ENCODE results near the gene RPL18A. TPM values are rescaled to one million over a fixed set of nuclear protein-coding genes. Genes with fewer than 3 reads are reported as not detected.

RPL18A gene
- total and polyA plus RNA-seq, 2 donors (not counting 1 experiment from before 2014, with no cell fraction given): 3,228 to 3,761 TPM

GRCh38 chr19:17821190-17821589, 38.5 kb upstream of the RPL18A start, which contains the start of gene INSL3:
Gene INSL3 (minus strand): TSS chr19:17821519. CDS start chr19:17821506, 13 bp downstream.
- H3K9me3 Mint-ChIP-seq (ENCODE audit: insufficient read depth): no peaks in the 10 kb centered on the region
- intact Hi-C loops (cut with micrococcal nuclease): no loop called here
- H3K79me2 ChIP-seq (ENCODE audit: control insufficient read depth, insufficient read depth, low read length): no peaks in the 10 kb centered on the region
- no peak for TF ChIP-seq CTCF (IDR thresholded peaks at IDR 0.05)
- no peak for TF ChIP-seq EZH2 (IDR thresholded peaks at IDR 0.05; ENCODE audit: borderline replicate concordance, insufficient read depth, low read depth, low read length, poor library complexity, severe bottlenecking)
- H2AFZ ChIP-seq (ENCODE audit: insufficient read depth, low read depth, low read length, poor library complexity, severe bottlenecking): no peak within 1 kb of the TSS
- WGBS (ENCODE audit: insufficient coverage): 84% methylated on average over 34 of the region's 34 CpGs
- ChIA-PET CTCF (no interaction called here), POLR2A (interaction anchor here (1.1 kb wide), 1 partner anchor 38 kb away, joined by 3 read pairs; the partner anchor contains the start of gene RPL18A)
- H3K4me2 ChIP-seq (replicated peaks; ENCODE audit: low read depth, low read length, poor library complexity, severe bottlenecking): no peak within 1 kb of the TSS
- ATAC-seq (ENCODE audit: low read depth) (no peak), DNase-seq (no peak)
- H3K9ac ChIP-seq (ENCODE audit: low read length): no peak within 1 kb of the TSS
- no peak within 1 kb of the TSS for H3K27ac ChIP-seq (ENCODE audit: low read length in 2 of 2)
- no peak within 1 kb of the TSS for H3K4me3 ChIP-seq (ENCODE audit: control extremely low read depth in 1 of 5, extremely low read depth in 1 of 5, insufficient read depth in 1 of 5, low read depth in 2 of 5, low read length in 4 of 5)
- H3K4me1 ChIP-seq (ENCODE audit: control insufficient read depth in 2 of 2, insufficient read depth in 2 of 2, low read length in 2 of 2): no peaks in the 10 kb centered on the region
- H3K4me1 Mint-ChIP-seq: no peaks in the 10 kb centered on the region
- H4K20me1 ChIP-seq (ENCODE audit: control insufficient read depth, insufficient read depth, low read length, poor library complexity, severe bottlenecking): no peaks in the 10 kb centered on the region
- H3K27me3 ChIP-seq (replicated peaks in 1 of 4; ENCODE audit: control extremely low read depth in 1 of 4, control insufficient read depth in 3 of 4, insufficient read depth in 4 of 4, low read length in 3 of 4): no peaks in the 10 kb centered on the region
- peaks cover 0 to 7% of the 10 kb centered on the region in 2 experiments for H3K36me3 ChIP-seq (replicated peaks in 1 of 2; ENCODE audit: control extremely low read depth in 1 of 2, control insufficient read depth in 1 of 2, extremely low read depth in 1 of 2, insufficient read depth in 2 of 2, low read length in 1 of 2)
- no peak within 1 kb of the TSS for H3K4me3 Mint-ChIP-seq
- H3K27ac Mint-ChIP-seq: no peak within 1 kb of the TSS
- H3K9me3 ChIP-seq (ENCODE audit: control extremely low read depth in 1 of 3, control insufficient read depth in 2 of 3, insufficient read depth in 1 of 3, low read length in 2 of 3): no peaks in the 10 kb centered on the region
- H3K27me3 Mint-ChIP-seq: no peaks in the 10 kb centered on the region

GRCh38 chr19:17824339-17824738, 35.4 kb upstream of the RPL18A start:
- no peak overlapping the region for H3K4me3 Mint-ChIP-seq
- Histone ChIP-seq H3K27ac (ENCODE audit: low read length in 2 of 2) (no peak overlapping the region), H3K27me3 (replicated peaks in 1 of 4; ENCODE audit: control extremely low read depth in 1 of 4, control insufficient read depth in 3 of 4, insufficient read depth in 4 of 4, low read length in 3 of 4) (no peaks in the 10 kb centered on the region), H3K9ac (ENCODE audit: low read length) (no peak overlapping the region), H4K20me1 (ENCODE audit: control insufficient read depth, insufficient read depth, low read length, poor library complexity, severe bottlenecking) (no peaks in the 10 kb centered on the region), H3K79me2 (ENCODE audit: control insufficient read depth, insufficient read depth, low read length) (no peaks in the 10 kb centered on the region), H3K4me1 (ENCODE audit: control insufficient read depth in 2 of 2, insufficient read depth in 2 of 2, low read length in 2 of 2) (no peaks in the 10 kb centered on the region), H3K36me3 (replicated peaks in 1 of 2; ENCODE audit: control extremely low read depth in 1 of 2, control insufficient read depth in 1 of 2, extremely low read depth in 1 of 2, insufficient read depth in 2 of 2, low read length in 1 of 2) (peaks cover 0 to 16% of the 10 kb centered on the region in 2 experiments), H2AFZ (ENCODE audit: insufficient read depth, low read depth, low read length, poor library complexity, severe bottlenecking) (no peak overlapping the region), H3K4me3 (ENCODE audit: control extremely low read depth in 1 of 5, extremely low read depth in 1 of 5, insufficient read depth in 1 of 5, low read depth in 2 of 5, low read length in 4 of 5) (no peak overlapping the region), H3K4me2 (replicated peaks; ENCODE audit: low read depth, low read length, poor library complexity, severe bottlenecking) (no peak overlapping the region), H3K9me3 (ENCODE audit: control extremely low read depth in 1 of 3, control insufficient read depth in 2 of 3, insufficient read depth in 1 of 3, low read length in 2 of 3) (no peaks in the 10 kb centered on the region)
- CTCF ChIA-PET: interaction anchor here (0.7 kb wide), 1 partner anchor 8 kb away, joined by 3 read pairs; no protein-coding TSS in a partner anchor
- WGBS (ENCODE audit: insufficient coverage): 92% methylated on average over 4 of the region's 8 CpGs
- H3K4me1 Mint-ChIP-seq: no peaks in the 10 kb centered on the region
- H3K27ac Mint-ChIP-seq: no peak overlapping the region
- POLR2A ChIA-PET: interaction anchor here (0.7 to 0.9 kb wide), 2 partner anchors 11 to 24 kb away, joined by 3 to 5 read pairs; partner anchors contain the start of gene JAK3
- intact Hi-C loops (cut with micrococcal nuclease): no loop called here
- ATAC-seq (ENCODE audit: low read depth): no peak
- TF ChIP-seq EZH2 (IDR thresholded peaks at IDR 0.05; ENCODE audit: borderline replicate concordance, insufficient read depth, low read depth, low read length, poor library complexity, severe bottlenecking): no peak
- TF ChIP-seq CTCF (IDR thresholded peaks at IDR 0.05): no peak
- H3K27me3 Mint-ChIP-seq: no peaks in the 10 kb centered on the region
- no peak for DNase-seq
- no peaks in the 10 kb centered on the region for H3K9me3 Mint-ChIP-seq (ENCODE audit: insufficient read depth)

Measured in B cell (primary cell).